Nephron progenitor cell (in vitro differentiated cells): ENCODE data around the gene RSRC1.
A peak's percentile ranks its signal among the peaks of the same experiment; 100 is the strongest.

Experiments
- DNase-seq: peaks from one replicate; pipeline ENCODE4 v3.0.0; 2021
- H3K27ac Mint-ChIP-seq: 2 replicates; pipeline ENCODE4 v1.8.0; 2021; ENCODE audit warnings: mild to moderate bottlenecking, moderate library complexity, mixed read lengths
- H3K27me3 Mint-ChIP-seq: 2 replicates; pipeline ENCODE4 v1.8.0; 2021; ENCODE audit warnings: mild to moderate bottlenecking, low read depth, mixed read lengths; ENCODE audit not compliant: poor library complexity
- H3K36me3 Mint-ChIP-seq: 2 replicates; pipeline ENCODE4 v1.8.0; 2021; ENCODE audit warnings: low read depth, mixed read lengths
- H3K4me1 Mint-ChIP-seq: 2 replicates; pipeline ENCODE4 v1.8.0; 2021; ENCODE audit warnings: mixed read lengths
- H3K4me3 Mint-ChIP-seq: 2 replicates; pipeline ENCODE4 v1.8.0; 2021; ENCODE audit warnings: mild to moderate bottlenecking, moderate library complexity, mixed read lengths
- H3K9me3 Mint-ChIP-seq: 2 replicates; pipeline ENCODE4 v1.8.0; 2021; ENCODE audit warnings: mild to moderate bottlenecking, moderate library complexity, mixed read lengths
- TF ChIP-seq, protein P1 (sequence below): fragments of 200-600 bp; sonication (generic); IDR thresholded peaks from 2 replicates; pipeline ENCODE4 v1.5.0; 2021; ENCODE audit warnings: antibody characterized with exemption

Gene RSRC1

DNA sequence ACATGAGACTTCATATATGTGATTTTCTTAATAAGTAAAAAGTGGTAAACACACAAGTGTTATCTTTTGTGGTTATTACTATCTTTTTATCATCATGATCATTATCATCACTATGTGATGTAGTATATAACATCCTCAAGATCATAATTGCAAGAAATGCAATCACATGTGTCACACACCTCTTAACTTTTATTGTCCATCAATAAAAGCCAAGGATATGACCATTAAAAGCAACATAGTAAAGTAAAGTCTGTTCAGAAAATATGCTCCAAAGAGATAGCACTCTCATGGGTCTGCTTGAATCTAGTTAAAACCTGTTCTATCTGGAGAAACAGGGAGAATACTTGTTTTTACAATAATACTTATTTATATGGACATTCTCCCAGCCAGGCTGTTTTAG lies 308.1 kb downstream of the RSRC1 start:
- TF ChIP-seq, protein P1, sequence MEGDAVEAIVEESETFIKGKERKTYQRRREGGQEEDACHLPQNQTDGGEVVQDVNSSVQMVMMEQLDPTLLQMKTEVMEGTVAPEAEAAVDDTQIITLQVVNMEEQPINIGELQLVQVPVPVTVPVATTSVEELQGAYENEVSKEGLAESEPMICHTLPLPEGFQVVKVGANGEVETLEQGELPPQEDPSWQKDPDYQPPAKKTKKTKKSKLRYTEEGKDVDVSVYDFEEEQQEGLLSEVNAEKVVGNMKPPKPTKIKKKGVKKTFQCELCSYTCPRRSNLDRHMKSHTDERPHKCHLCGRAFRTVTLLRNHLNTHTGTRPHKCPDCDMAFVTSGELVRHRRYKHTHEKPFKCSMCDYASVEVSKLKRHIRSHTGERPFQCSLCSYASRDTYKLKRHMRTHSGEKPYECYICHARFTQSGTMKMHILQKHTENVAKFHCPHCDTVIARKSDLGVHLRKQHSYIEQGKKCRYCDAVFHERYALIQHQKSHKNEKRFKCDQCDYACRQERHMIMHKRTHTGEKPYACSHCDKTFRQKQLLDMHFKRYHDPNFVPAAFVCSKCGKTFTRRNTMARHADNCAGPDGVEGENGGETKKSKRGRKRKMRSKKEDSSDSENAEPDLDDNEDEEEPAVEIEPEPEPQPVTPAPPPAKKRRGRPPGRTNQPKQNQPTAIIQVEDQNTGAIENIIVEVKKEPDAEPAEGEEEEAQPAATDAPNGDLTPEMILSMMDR, result no peak
- Mint-ChIP-seq H3K36me3 (peaks cover 4% of the 10 kb centered on the region), H3K9me3 (peaks cover 11% of the 10 kb centered on the region), H3K4me1 (no peaks in the 10 kb centered on the region), H3K27ac (no peak overlapping the region), H3K27me3 (peaks cover 5% of the 10 kb centered on the region), H3K4me3 (no peak overlapping the region)
- DNase-seq, result no peak

- TF ChIP-seq, protein P1, result no peak
- Mint-ChIP-seq H3K27ac (peak overlapping the region; percentile 32), H3K36me3 (no peaks in the 10 kb centered on the region), H3K4me1 (no peaks in the 10 kb centered on the region), H3K4me3 (no peak overlapping the region), H3K9me3 (peaks cover 4% of the 10 kb centered on the region), H3K27me3 (peaks cover 2% of the 10 kb centered on the region)
- DNase-seq, result no peak
Observed at GRCh38 chr3:158419820-158420653, 310.1 kb downstream of the RSRC1 start.

DNA sequence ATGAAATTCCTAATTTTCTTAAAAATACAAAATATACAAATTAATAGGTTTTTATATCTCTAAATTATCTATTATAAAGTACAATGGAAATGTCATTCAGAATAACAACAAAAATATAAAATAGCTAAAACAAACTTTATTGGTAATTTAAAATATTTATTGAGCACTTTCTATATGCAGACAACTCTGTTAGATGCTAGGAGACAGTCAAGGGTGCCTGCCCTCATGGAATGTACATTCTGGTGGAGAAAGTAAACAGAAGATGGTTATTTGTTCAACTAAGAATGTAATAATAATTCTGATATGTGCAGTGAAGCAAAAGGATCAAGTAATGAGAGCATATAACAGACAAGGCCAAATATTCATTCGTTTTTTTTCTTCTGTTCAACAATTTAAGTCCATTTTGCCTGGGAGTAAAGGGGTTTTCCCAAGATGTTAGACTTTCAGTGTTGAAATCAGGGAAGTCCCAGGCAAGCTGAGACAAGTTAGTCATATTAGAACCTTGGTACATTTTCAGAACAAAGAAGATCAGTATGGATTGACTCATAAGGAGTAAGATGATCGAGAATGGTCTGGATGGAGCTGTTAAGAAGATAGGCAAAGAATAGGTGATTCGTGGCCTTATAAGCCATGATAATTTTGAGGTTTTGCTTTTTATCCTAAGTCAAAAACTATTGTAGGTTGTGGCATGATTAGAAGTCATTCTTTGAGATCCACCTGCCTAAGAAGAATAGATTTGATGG lies 310.9 kb downstream of the RSRC1 start:
- no peak overlapping the region for H3K27ac Mint-ChIP-seq
- no peak overlapping the region for H3K4me3 Mint-ChIP-seq
- TF ChIP-seq, protein P1, result no peak
- H3K36me3 Mint-ChIP-seq, result no peaks in the 10 kb centered on the region
- H3K9me3 Mint-ChIP-seq, result peaks cover 4% of the 10 kb centered on the region
- H3K4me1 Mint-ChIP-seq, result no peaks in the 10 kb centered on the region
- DNase-seq, result no peak
- peaks cover 2% of the 10 kb centered on the region for H3K27me3 Mint-ChIP-seq

DNA sequence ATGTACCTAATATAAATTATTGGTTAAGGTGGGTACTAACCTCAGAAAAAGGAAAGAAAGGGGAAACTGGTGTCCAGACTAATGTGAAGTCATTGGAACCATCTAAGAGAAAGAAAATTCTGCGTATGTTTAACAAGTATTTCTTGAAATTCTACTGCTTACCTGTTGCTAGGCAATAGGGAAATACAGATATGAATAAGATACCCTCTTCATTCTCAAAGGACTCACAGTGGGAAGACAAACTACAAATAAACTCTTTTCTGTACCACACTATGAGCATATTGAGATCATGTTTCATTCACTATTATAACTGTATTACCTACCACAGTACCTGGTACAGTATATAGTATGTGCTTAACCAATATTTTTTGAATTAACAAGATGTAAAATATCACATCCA lies 320.6 kb downstream of the RSRC1 start:
- Mint-ChIP-seq H3K36me3 (no peaks in the 10 kb centered on the region), H3K4me1 (no peaks in the 10 kb centered on the region), H3K27me3 (no peaks in the 10 kb centered on the region), H3K9me3 (no peaks in the 10 kb centered on the region), H3K27ac (no peak overlapping the region), H3K4me3 (no peak overlapping the region)
- TF ChIP-seq, protein P1, result no peak
- DNase-seq, result no peak

- no peaks in the 10 kb centered on the region for H3K9me3 Mint-ChIP-seq
- H3K27me3 Mint-ChIP-seq, result no peaks in the 10 kb centered on the region
- H3K4me3 Mint-ChIP-seq, result no peak overlapping the region
- no peak overlapping the region for H3K27ac Mint-ChIP-seq
- TF ChIP-seq, protein P1, result no peak
- no peaks in the 10 kb centered on the region for H3K4me1 Mint-ChIP-seq
- DNase-seq, result no peak
- no peaks in the 10 kb centered on the region for H3K36me3 Mint-ChIP-seq
Observed at GRCh38 chr3:158430968-158431367, 321.1 kb downstream of the RSRC1 start.
